Stimulated activated CD4-positive, alpha-beta T cell treated with anti-CD3 and anti-CD28 coated beads, Interleukin-15, amount 100 ng/mL, for 48 hours (primary cell): ENCODE measurements around the gene ZNF787.
A peak's percentile ranks its signal among the peaks of the same experiment; 100 is the strongest.

Experiments used
- DNase-seq, 2 donors: peaks; one replicate each; pipeline ENCODE4 v3.0.0-alpha.2; 2020; ENCODE audit warnings: low read depth in 2 of 2

The ZNF787 gene

GRCh38 chr19:56120371-56121179 lies 520 bp downstream of the ZNF787 start:
- DNase-seq, result peak; percentile 62 to 75

GRCh38 chr19:56120002-56120370 lies 1.1 kb downstream of the ZNF787 start:
- no peak for DNase-seq

GRCh38 chr19:56119582-56119978 lies 1.5 kb downstream of the ZNF787 start:
- DNase-seq, result no peak

GRCh38 chr19:56118666-56119581 lies 2.2 kb downstream of the ZNF787 start:
- no peak for DNase-seq

GRCh38 chr19:56117889-56118288 lies 3.2 kb downstream of the ZNF787 start:
- DNase-seq, result no peak

GRCh38 chr19:56117376-56117884 lies 3.7 kb downstream of the ZNF787 start:
- no peak for DNase-seq

GRCh38 chr19:56116606-56117005 lies 4.5 kb downstream of the ZNF787 start:
- no peak for DNase-seq

GRCh38 chr19:56115490-56115889 lies 5.6 kb downstream of the ZNF787 start:
- DNase-seq, result no peak

- DNase-seq, result no peak
These were observed 6.4 kb downstream of the ZNF787 start for GRCh38 chr19:56114778-56115110.

- DNase-seq, result no peak
These were observed 6.9 kb downstream of the ZNF787 start for GRCh38 chr19:56114051-56114777.

GRCh38 chr19:56113074-56113632 lies 7.9 kb downstream of the ZNF787 start:
- no peak for DNase-seq

GRCh38 chr19:56112313-56112709 lies 8.8 kb downstream of the ZNF787 start:
- no peak for DNase-seq

GRCh38 chr19:56111601-56112312 lies 9.3 kb downstream of the ZNF787 start:
- DNase-seq, result peak; percentile 29 to 38

- DNase-seq, result no peak
These were observed 10.3 kb downstream of the ZNF787 start for GRCh38 chr19:56110515-56111448.

- no peak for DNase-seq
These were observed 11.9 kb downstream of the ZNF787 start for GRCh38 chr19:56109226-56109625.

- DNase-seq, result no peak
These were observed 12.5 kb downstream of the ZNF787 start for GRCh38 chr19:56108447-56109195.

- DNase-seq, result no peak
These were observed 13.3 kb downstream of the ZNF787 start for GRCh38 chr19:56107626-56108351.

- DNase-seq, result no peak
These were observed 14.1 kb downstream of the ZNF787 start for GRCh38 chr19:56106993-56107392.
